Left ventricle myocardium superior (tissue), 1 donor: ENCODE measurements around the gene NDUFA13. TPM values are rescaled to one million over a fixed set of nuclear protein-coding genes. Genes with fewer than 3 reads are reported as not detected.
"Not testable (repeated sequence)": the region's sequence is repeated elsewhere in the genome, so short reads cannot be mapped to it uniquely, and the experiment has no call there.

Source experiments
- ATAC-seq: fragments of 200-7000 bp; cut with Tn5 transposase; one replicate; pipeline ENCODE4 v1.9.1; 2020; ENCODE audit warnings: mild to moderate bottlenecking, moderate library complexity
- DNase-seq: peaks from one replicate; pipeline ENCODE4 v3.0.0-alpha.2; 2020
- intact Hi-C: fragments of 100-400 bp; cut with micrococcal nuclease; formaldehyde crosslinking; loops from one replicate; pipeline ENCODE4 v1.11.0; 2022
- long read RNA-seq: library from polyadenylated mRNA; unstranded; transcript quantifications from one replicate; pipeline ENCODE4 v2.0.0, GENCODE V29; 2021
- total RNA-seq: library from RNA; stranded (reverse); fragmentation: NEBNext Ultra II Directional; extraction: Animal tissue kit (Norgen Biotek cat#: 25700); gene quantifications from one replicate; pipeline ENCODE4 v1.2.1, GENCODE V29; 2021
- donor health status: DM: no; HTN: yes; CAD: no; lungs with severe emphysema.

The NDUFA13 gene
- 1,297 TPM for total RNA-seq
- long read RNA-seq, transcript NDUFA13-204 (5 exons, 991 nt): major isoform, 635 of 700 reads
- long read RNA-seq, partial matches to known transcripts: 62 of 700 reads
- long read RNA-seq, other reads (novel, unspliced or antisense): 0 of 700 reads

DNA sequence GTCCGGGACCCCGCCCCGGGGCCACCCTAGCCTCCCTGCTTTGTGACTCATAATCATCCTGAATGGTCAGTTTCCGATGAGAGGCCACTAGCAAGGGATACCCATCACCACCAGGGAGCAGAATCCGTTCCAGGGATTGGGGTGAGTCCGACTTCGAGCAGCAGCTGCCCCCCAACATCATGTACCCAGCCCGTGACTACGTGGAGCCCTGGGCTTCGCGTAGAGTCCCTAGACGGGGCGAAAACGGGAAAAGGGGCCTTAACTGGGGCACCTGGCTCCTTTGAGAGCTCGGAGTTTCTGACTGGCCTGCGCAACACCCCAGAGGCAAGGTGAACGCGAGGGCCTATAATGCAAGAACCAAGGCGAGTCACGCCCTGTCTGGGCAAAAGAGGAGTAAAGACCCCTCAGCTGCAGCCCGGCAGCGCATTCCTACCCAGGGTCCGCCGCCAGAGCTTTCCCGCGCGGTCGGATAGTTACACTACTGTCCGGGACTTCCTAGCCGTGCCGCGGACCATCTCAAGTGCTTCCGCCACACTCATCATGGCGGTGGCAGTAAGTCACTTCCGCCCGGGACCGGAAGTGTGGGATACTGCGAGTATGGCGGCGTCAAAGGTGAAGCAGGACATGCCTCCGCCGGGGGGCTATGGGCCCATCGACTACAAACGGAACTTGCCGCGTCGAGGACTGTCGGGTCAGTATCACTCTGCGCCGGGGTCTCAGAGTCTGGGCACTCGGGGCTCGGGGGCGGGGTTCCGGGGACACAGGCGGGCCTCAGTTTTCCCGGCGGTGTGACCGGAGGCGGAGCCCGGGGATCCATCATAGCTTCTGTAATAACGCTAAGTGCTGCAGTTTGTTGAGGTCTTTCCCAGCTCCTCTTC lies at the start of gene NDUFA13:
TSS of gene NDUFA13 (plus strand) at position 584 of the 878 bp plus-strand sequence. CDS start at position 598, 14 bp downstream.
- intact Hi-C loops: no loop called here
- peak; percentile 90 for ATAC-seq
- peak; percentile 96 for DNase-seq

DNA sequence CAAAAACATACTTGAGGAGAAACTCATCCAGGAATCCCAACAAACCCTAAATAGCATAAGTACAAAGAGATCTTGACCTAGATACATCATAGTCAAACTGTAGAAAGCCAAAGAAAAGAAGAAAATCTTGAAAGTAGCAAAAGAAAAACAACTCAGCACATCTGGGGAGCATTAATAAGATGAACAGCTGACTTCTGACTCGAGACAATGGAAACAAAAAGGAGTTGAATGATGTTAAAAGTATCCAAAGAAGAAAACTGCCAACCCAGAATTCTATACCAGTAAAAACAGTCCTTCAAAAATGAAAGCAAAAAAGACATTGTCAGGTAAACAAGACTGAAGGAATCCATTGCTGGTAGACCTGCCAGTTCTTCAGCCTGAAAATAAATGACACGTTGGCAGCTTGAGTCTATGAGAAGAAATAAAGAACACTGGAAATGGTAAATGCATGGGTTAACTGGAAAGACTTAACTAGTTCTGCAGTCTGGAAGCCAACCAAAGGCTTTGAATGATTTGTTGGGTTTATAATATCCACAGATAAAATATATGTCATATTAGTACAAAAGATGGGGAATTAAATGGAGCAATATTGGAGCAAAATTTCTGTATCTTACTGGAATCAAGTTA lies 47.5 kb upstream of the NDUFA13 start:
- ATAC-seq (no peak), DNase-seq (no peak)
- intact Hi-C loops: no loop called here

GRCh38 chr19:19470579-19470978 lies 45.4 kb upstream of the NDUFA13 start:
- ATAC-seq (no peak), DNase-seq (no peak)
- intact Hi-C loops: no loop called here

DNA sequence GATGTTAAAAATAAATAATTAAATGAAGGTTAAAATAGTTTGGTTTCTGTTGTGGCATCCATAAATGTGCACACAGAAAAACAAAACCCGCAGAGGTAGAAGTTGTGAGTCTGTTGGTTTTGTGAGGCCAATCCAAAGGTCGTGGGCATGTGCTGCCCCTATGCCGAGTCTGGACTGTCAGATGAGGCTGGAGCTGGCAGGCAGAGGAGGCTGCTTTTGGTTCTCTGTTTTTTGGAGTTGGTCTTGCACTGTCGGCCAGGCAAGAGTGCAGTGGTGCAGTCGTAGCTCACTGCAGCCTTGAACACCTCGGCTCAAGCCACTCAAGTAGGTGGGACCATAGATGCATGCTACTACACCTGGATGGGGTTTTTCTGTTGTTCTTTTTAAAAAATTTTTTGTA lies 44.3 kb upstream of the NDUFA13 start:
- DNase-seq (peak; percentile 11), ATAC-seq (no peak)
- intact Hi-C loops: no loop called here

DNA sequence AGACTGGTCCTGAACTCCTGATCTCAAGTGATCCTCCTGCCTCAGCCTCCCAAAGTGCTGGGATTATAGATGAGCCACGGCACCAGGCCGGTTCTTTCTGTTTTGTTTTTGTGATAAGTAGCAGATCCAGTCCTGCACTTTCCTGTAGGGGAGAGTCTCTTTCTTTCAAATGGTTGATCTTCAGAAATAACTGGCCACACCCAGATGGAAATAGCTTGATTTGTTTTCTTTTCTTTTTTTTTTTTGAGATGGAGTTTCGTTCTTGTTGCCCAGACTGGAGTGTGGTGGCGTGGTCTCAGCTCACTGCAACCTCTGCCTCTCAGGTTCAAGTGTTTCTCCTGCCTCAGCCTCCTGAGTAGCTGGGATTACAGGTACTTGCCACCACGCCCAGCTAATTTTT lies 43.9 kb upstream of the NDUFA13 start:
- intact Hi-C loops, ATAC-seq, DNase-seq: not testable (repeated sequence)

- DNase-seq (peak; percentile 27), ATAC-seq (peak; percentile 13)
- intact Hi-C loops: no loop called here
Observed at GRCh38 chr19:19475015-19475765, 40.8 kb upstream of the NDUFA13 start.

DNA sequence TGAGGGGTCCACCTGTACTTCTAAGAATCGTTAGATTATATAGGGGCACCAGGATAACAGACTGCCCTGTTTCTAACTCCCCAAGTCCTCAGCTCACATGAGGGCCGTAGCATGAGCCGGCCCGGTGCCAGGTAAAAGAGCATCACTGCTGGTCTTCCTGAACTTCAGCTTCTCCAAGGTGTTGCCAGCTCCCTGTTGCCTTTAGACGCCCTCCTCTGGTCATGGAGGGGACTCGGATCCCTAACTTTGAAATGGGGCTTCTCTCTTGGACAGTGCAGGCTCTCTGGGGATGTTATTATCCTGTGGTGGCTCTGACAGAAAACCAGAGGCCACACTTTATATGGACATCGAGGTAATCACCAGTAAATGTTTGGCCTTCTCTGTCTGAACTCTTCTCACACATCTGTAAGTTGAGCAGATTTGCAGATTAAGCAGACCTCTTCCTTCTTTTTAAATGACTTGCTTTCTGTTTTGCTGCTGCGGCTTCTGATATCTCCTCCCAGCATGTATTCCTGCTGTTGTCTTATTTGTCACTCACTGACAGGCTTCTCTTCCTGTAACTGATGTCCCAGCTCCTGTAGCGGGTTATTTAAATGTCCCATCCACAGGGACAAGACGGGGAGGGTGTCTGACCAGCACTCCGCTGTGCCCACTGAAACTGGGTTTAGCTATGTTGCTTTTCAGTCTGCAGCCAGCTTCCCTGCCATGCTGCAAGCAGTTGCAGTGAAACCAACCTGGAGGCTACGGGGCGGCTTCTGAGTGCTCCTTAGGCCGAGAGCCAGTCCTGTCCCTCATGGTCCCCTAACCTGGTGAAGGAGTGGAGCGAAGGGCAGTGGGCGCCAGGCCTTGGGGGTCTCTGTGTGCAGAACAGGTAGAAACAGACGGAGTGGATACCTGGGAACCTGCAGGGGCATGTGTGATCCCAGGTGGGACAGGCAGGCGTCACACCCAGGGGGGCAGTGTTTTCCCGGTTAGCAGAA lies 39.9 kb upstream of the NDUFA13 start:
- DNase-seq (peak; percentile 17), ATAC-seq (peak; percentile 44)
- intact Hi-C loops: no loop called here

GRCh38 chr19:19477705-19478383 lies 38.2 kb upstream of the NDUFA13 start:
- intact Hi-C loops: no loop called here
- ATAC-seq: no peak
- DNase-seq: peak; percentile 21

DNA sequence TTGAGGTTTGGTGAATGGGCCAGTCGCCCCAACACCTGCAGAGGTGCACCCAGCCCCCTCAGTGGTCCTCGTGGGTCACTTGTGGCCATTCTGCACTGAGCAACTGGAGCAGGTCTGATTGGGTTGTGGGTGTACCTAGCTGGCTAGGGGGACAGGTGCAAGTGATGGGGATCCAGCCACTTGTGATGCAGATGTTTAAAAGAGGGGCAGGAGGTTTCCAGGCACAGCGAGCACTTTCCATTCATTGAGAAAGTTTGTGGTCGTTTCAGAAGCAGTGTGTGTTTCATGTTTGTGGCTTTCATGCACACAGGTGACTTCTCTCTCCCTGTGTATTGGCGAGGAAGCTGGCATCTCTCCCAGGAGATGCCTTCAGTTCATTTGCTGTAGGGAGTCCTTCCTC lies 35.3 kb upstream of the NDUFA13 start:
- DNase-seq (no peak), ATAC-seq (no peak)
- intact Hi-C loops: no loop called here

DNA sequence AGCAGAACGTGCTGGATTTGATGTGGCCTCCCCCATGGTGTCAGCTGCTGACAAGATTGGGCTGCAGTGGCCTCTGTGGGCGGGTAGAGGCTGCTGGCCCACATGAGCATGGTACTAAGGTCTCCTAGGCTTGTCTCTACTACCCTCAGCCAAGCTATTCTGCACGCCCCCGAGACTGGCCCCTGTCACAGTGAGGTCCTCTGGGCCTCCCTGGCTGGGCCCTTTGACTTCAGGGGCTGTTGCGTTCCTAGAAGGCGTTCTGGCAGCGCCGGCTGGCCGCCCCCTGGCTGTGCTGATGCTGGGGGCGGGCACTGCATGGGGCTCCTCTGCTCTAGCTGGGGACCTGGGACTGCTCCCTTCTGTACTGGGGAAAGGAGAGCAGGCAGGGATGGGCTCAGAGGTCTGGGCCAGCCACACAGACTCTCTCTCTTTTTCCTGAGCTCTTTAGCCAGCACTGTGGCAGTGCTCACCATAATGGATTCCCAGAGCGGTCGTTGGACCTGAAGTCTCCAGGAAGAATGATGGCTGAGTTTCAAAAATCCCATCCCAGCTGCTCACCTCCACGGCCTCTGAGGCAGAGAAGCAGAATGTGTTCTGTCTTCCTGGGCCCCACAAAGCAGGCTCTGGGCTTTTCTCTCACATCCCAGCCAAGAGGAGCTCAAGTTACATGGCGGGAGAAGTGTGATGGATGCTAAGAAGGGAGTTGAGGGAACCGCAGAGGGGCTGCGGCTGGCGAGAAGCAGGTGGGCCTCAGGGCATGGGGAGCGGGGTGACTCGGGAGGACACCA lies 33.0 kb upstream of the NDUFA13 start:
- intact Hi-C loops: no loop called here
- ATAC-seq: peak; percentile 8
- peak; percentile 14 for DNase-seq

GRCh38 chr19:19485161-19485997 lies 30.6 kb upstream of the NDUFA13 start:
- DNase-seq (peak; percentile 61), ATAC-seq (no peak)
- intact Hi-C loops: no loop called here

DNA sequence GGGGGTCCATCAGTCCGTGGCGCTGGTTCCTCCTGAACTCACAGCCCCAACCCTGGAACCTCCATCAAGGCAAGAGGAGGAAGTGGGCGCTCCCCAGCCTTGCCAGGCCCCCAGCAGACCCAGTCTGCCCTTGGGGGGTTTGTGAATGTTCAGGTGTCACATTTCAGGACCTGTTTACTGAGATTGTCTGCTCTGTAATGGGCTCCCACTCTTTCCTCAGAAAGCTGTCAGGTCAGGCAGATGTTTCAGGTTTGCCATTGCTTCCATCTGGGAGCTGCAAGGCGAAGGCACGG lies 30.1 kb upstream of the NDUFA13 start:
- intact Hi-C loops: no loop called here
- no peak for ATAC-seq
- DNase-seq: peak; percentile 15

- intact Hi-C loops: no loop called here
- peak; percentile 20 for DNase-seq
- ATAC-seq: no peak
Observed at GRCh38 chr19:19486343-19487076, 29.5 kb upstream of the NDUFA13 start.

- DNase-seq: peak; percentile 18
- no peak for ATAC-seq
- intact Hi-C loops: no loop called here
Observed at GRCh38 chr19:19487077-19487949, 28.7 kb upstream of the NDUFA13 start.
